Glutamatergic neuron (in vitro differentiated cells): ENCODE measurements around the gene NOS1AP. TPM values are rescaled to one million over a fixed set of nuclear protein-coding genes. Genes with fewer than 3 reads are reported as not detected.

Source experiments
- DNase-seq: peaks from one replicate; pipeline ENCODE4 v3.0.0; 2022
- H3K27ac Mint-ChIP-seq: one replicate; pipeline ENCODE4 v1.8.0; 2020; ENCODE audit warnings: mild to moderate bottlenecking, mixed read lengths, inconsistent platforms; ENCODE audit not compliant: unreplicated experiment
- H3K27me3 Mint-ChIP-seq: one replicate; pipeline ENCODE4 v1.8.0; 2020; ENCODE audit warnings: mild to moderate bottlenecking, moderate library complexity, mixed read lengths, inconsistent platforms; ENCODE audit not compliant: unreplicated experiment
- H3K36me3 Mint-ChIP-seq: one replicate; pipeline ENCODE4 v1.8.0; 2020; ENCODE audit warnings: mild to moderate bottlenecking, mixed read lengths, inconsistent platforms; ENCODE audit not compliant: unreplicated experiment
- H3K4me1 Mint-ChIP-seq: one replicate; pipeline ENCODE4 v1.8.0; 2020; ENCODE audit warnings: mild to moderate bottlenecking, low read depth, mixed read lengths, inconsistent platforms; ENCODE audit not compliant: unreplicated experiment
- H3K4me3 Mint-ChIP-seq: one replicate; pipeline ENCODE4 v1.8.0; 2020; ENCODE audit warnings: mild to moderate bottlenecking, mixed read lengths, inconsistent platforms; ENCODE audit not compliant: unreplicated experiment
- H3K9me3 Mint-ChIP-seq: one replicate; pipeline ENCODE4 v1.8.0; 2020; ENCODE audit warnings: mild to moderate bottlenecking, moderate library complexity, mixed read lengths, inconsistent platforms; ENCODE audit not compliant: unreplicated experiment
- total RNA-seq: library from RNA; stranded (reverse); fragmentation: NEBNext Ultra II Directional; extraction: Animal tissue kit (Norgen Biotek cat#: 25700); gene quantifications from one replicate; pipeline ENCODE4 v1.2.1, GENCODE V29; 2021; ENCODE audit not compliant: unreplicated experiment
- TF ChIP-seq, protein P1 (sequence below): fragments of 200-600 bp; sonication (generic); IDR thresholded peaks from one replicate; pipeline ENCODE4 v1.5.0; 2021; ENCODE audit not compliant: partially characterized antibody, unreplicated experiment

NOS1AP gene
- total RNA-seq, 1 donor from 2014 or later, result 12.7 TPM

DNA sequence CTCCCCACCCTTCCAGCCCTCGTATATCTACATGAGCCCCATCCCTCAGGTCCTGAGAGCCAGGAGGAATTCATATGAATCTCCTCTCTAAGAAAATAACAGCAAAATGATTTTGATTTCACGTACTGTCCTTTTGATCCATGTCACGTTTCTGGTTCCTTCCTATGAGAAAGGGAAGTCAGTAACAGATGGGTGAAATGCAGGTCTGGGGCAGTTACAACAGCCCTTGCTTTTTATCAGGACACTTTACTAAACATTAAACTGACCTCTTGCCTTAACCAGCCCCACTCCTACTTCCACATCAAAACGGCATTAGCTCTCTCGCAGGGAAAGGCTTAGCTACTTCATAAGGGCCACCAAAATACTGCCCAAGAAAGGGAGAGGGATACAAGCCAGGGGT is 248.1 kb downstream of the NOS1AP start:
- TF ChIP-seq, protein P1, sequence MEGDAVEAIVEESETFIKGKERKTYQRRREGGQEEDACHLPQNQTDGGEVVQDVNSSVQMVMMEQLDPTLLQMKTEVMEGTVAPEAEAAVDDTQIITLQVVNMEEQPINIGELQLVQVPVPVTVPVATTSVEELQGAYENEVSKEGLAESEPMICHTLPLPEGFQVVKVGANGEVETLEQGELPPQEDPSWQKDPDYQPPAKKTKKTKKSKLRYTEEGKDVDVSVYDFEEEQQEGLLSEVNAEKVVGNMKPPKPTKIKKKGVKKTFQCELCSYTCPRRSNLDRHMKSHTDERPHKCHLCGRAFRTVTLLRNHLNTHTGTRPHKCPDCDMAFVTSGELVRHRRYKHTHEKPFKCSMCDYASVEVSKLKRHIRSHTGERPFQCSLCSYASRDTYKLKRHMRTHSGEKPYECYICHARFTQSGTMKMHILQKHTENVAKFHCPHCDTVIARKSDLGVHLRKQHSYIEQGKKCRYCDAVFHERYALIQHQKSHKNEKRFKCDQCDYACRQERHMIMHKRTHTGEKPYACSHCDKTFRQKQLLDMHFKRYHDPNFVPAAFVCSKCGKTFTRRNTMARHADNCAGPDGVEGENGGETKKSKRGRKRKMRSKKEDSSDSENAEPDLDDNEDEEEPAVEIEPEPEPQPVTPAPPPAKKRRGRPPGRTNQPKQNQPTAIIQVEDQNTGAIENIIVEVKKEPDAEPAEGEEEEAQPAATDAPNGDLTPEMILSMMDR, result no peak
- Mint-ChIP-seq H3K4me3 (no peak overlapping the region), H3K36me3 (no peaks in the 10 kb centered on the region), H3K27ac (no peak overlapping the region), H3K9me3 (no peaks in the 10 kb centered on the region), H3K27me3 (no peaks in the 10 kb centered on the region), H3K4me1 (peaks cover 9% of the 10 kb centered on the region)
- no peak for DNase-seq

DNA sequence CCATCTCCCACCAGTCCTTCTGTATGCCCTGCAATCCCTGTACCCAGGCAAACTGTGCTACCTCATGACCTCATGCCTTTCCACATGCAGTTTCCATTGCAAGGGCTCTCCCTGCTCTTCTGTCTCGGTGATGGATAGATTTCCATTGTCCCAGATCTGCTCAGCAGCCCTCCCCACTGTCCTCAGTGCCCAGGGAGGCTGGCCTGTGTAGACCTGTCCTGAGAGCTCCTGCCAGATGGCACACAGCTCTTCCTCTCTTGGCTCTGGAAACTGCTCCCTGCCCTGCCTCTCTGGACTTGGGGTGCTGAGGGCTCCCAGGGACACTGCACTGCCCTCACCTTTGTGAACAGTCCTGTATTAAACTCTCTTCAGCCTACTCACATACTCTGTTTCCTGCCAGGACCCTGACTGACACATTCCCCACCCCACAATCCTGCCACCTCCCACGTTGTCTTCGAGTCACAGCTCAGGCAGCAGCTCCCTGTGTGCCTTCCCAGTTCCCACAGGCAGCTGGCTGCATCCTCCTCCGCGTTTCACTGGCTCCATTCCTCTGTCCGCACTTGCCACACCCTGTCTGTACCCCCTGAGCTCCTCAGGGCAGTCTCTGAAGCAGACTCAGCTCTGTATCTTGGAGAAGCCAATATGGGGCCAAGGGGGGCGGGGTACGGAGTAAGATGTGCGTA is 250.1 kb downstream of the NOS1AP start:
- no peaks in the 10 kb centered on the region for H3K36me3 Mint-ChIP-seq
- H3K27ac Mint-ChIP-seq, result peak overlapping the region; percentile 1
- no peak overlapping the region for H3K4me3 Mint-ChIP-seq
- TF ChIP-seq, protein P1, result no peak
- H3K27me3 Mint-ChIP-seq, result no peaks in the 10 kb centered on the region
- peaks cover 9% of the 10 kb centered on the region for H3K4me1 Mint-ChIP-seq
- peak; percentile 22 for DNase-seq
- H3K9me3 Mint-ChIP-seq, result no peaks in the 10 kb centered on the region

DNA sequence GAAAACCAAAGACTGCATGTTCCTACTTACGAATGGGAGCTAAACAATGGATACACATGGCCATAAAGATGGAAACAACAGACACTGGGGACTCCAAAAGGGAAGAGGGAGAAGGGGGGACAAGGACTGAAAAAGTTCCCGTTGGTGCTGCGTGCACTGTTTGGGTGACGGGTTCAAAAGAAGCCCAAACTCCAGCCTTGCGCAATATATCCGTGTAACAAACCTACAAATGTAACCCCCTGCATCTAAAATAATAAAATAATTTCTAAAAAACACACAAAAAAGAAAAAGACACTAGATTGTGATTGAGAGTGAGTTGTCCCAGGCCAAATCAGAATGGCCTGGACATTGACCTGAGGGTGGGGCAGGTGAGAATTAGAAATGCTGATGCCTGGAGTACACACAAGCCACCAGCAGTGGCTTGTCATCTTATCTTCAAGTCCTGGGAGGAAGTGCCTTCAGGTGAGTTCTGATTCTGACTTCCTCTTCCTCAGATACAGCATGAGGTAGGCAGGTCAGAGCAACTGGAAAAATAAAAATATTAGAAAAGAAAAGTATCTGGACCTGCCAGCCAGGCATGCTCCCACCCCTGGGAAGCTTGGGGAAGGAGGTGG is 252.4 kb downstream of the NOS1AP start:
- DNase-seq, result no peak
- Mint-ChIP-seq H3K4me3 (no peak overlapping the region), H3K4me1 (peaks cover 9% of the 10 kb centered on the region), H3K36me3 (no peaks in the 10 kb centered on the region), H3K27me3 (no peaks in the 10 kb centered on the region), H3K27ac (no peak overlapping the region), H3K9me3 (no peaks in the 10 kb centered on the region)
- TF ChIP-seq, protein P1, result no peak

DNA sequence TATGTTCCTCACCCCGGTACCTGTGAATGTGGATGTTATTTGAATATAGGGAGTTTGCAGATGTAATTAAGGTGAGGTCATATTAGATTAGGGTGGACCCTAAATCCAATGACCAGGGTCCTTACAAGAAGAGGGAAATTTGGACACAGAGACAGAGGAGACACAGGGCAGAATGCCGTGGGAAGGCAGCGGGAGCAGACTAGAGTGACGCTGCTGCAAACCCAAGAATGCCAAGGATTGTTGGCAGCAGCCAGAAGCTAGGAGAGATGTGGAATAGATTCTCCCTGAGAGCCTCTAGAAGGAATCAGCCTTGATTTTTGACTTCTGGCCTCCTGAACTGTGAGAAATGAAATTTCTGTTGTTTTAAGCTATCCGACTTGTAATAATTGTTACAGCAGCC is 253.5 kb downstream of the NOS1AP start:
- no peaks in the 10 kb centered on the region for H3K36me3 Mint-ChIP-seq
- no peak overlapping the region for H3K27ac Mint-ChIP-seq
- no peaks in the 10 kb centered on the region for H3K27me3 Mint-ChIP-seq
- no peak for DNase-seq
- H3K9me3 Mint-ChIP-seq, result no peaks in the 10 kb centered on the region
- TF ChIP-seq, protein P1, result no peak
- peaks cover 9% of the 10 kb centered on the region for H3K4me1 Mint-ChIP-seq
- H3K4me3 Mint-ChIP-seq, result no peak overlapping the region

DNA sequence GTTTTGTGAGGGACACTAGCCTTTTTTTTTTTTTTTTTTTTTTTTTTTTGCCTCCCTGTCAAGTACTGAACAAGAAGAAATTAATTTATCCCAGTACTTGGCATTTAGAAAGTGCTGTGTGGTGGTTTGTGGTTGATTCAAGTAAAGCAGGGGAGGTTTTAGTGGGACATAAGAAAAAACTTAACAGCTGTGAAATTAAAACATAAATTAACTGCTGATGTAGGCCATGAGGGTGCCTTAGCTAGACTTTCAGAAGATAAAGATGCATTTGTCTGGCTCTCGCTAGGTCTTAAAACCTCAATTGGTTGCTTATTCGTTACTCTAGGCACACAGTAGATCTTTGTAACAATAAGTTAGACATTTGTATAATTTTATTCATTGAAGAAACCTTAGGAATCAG is 254.9 kb downstream of the NOS1AP start:
- no peak for DNase-seq
- H3K9me3 Mint-ChIP-seq, result no peaks in the 10 kb centered on the region

More for the DNA sequence above, 254.9 kb downstream of the NOS1AP start:
- no peak overlapping the region for H3K4me3 Mint-ChIP-seq
- TF ChIP-seq, protein P1, result no peak
- H3K27ac Mint-ChIP-seq, result no peak overlapping the region
- no peaks in the 10 kb centered on the region for H3K27me3 Mint-ChIP-seq
- H3K4me1 Mint-ChIP-seq, result peaks cover 6% of the 10 kb centered on the region
- no peaks in the 10 kb centered on the region for H3K36me3 Mint-ChIP-seq
